ENCODE results near the gene NFATC2. TPM values are rescaled to one million over a fixed set of nuclear protein-coding genes. Genes with fewer than 3 reads are reported as not detected.

The NFATC2 gene
- total and polyA plus RNA-seq, 2 of the 8 experiments (the other 6 are each of a cell fraction or from before 2014, with no cell fraction given), result 0.27 to 0.91 TPM

GRCh38 chr20:51460569-51461265 is 81.8 kb downstream of the NFATC2 start:
- Histone ChIP-seq H4K20me1 (replicated peaks in 1 of 2; ENCODE audit: control insufficient read depth in 1 of 2, insufficient read depth in 2 of 2, low read length in 2 of 2) (no peaks in the 10 kb centered on the region), H2BK120ac (replicated peaks; ENCODE audit: low read depth, low read length) (no peak overlapping the region), H3K9ac (replicated peaks in 1 of 4; ENCODE audit: extremely low read depth in 1 of 4, low read depth in 3 of 4, low read length in 3 of 4) (no peak overlapping the region), H3K4me2 (ENCODE audit: insufficient read depth in 1 of 2, low read depth in 2 of 2, low read length in 2 of 2) (no peak overlapping the region), H2BK12ac (ENCODE audit: low read depth, low read length) (no peak overlapping the region), H2BK20ac (ENCODE audit: low read length) (no peak overlapping the region), H3K4ac (replicated peaks; ENCODE audit: insufficient read length, low read depth, low read length) (no peak overlapping the region), H3K18ac (ENCODE audit: extremely low read depth, low read length) (no peak overlapping the region; the same call in 1 of the 2 replicates), H3K27ac (ENCODE audit: low read depth, low read length) (no peak overlapping the region), H3K23me2 (ENCODE audit: low read depth, low read length) (peaks cover 3% of the 10 kb centered on the region; the same call in 1 of the 2 replicates), H3K9me3 (ENCODE audit: insufficient read depth in 2 of 2, low read depth in 1 of 2, low read length in 1 of 2) (no peaks in the 10 kb centered on the region), H4K91ac (replicated peaks; ENCODE audit: insufficient read length, low read length) (no peak overlapping the region), H3K79me2 (ENCODE audit: control insufficient read depth in 1 of 2, insufficient read depth in 2 of 2, low read length in 2 of 2) (no peaks in the 10 kb centered on the region), H3K14ac (ENCODE audit: insufficient read length) (no peak overlapping the region), H2BK5ac (ENCODE audit: low read depth, low read length) (no peak overlapping the region), H3K79me1 (ENCODE audit: low read depth, low read length) (no peaks in the 10 kb centered on the region), H3K4me1 (replicated peaks in 1 of 4; ENCODE audit: control insufficient read depth in 3 of 4, insufficient read depth in 4 of 4, low read length in 3 of 4) (no peaks in the 10 kb centered on the region), H3K23ac (ENCODE audit: insufficient read length) (no peak overlapping the region), H4K5ac (ENCODE audit: insufficient read length, low read depth, low read length) (no peak overlapping the region), H4K8ac (ENCODE audit: extremely low read depth, insufficient read depth, low read length) (no peak overlapping the region), H2BK15ac (ENCODE audit: low read length) (no peak overlapping the region), H2AK5ac (ENCODE audit: low read depth, low read length) (no peak overlapping the region), H2AFZ (ENCODE audit: low read length) (no peak overlapping the region), H3K27me3 (replicated peaks in 1 of 4; ENCODE audit: control insufficient read depth in 3 of 4, extremely low read depth in 1 of 4, insufficient read depth in 3 of 4, low read length in 3 of 4) (no peaks in the 10 kb centered on the region), H3K36me3 (ENCODE audit: control insufficient read depth in 2 of 4, insufficient read depth in 4 of 4, low read length in 3 of 4) (no peaks in the 10 kb centered on the region), H3K56ac (replicated peaks; ENCODE audit: insufficient read length, low read depth, low read length) (no peak overlapping the region), H3K4me3 (ENCODE audit: extremely low read depth in 1 of 4, insufficient read depth in 2 of 4, low read depth in 3 of 4, low read length in 4 of 4) (no peak overlapping the region)
- no peak for TF ChIP-seq SP4 (IDR thresholded peaks at IDR 0.05; ENCODE audit: low read length)
- TF ChIP-seq TCF12 (IDR thresholded peaks at IDR 0.05; ENCODE audit: low read depth, low read length), result no peak
- TF ChIP-seq RNF2 (IDR thresholded peaks at IDR 0.05; ENCODE audit: borderline replicate concordance, low read depth, low read length, missing control alignments, poor library complexity, severe bottlenecking), result no peak
- no peak for TF ChIP-seq MAFK (IDR thresholded peaks at IDR 0.05; ENCODE audit: low read depth, low read length)
- TF ChIP-seq KDM5A (IDR thresholded peaks at IDR 0.05; ENCODE audit: low read length), result no peak
- TF ChIP-seq CTCF (IDR thresholded peaks at IDR 0.05; ENCODE audit: control extremely low read depth in 1 of 3, insufficient read depth in 1 of 3, low read depth in 1 of 3, low read length in 3 of 3), result no peak
- no peak for TF ChIP-seq KDM4A (IDR thresholded peaks at IDR 0.05; ENCODE audit: low read depth, low read length, severe bottlenecking)
- no peak for TF ChIP-seq EP300 (IDR thresholded peaks at IDR 0.05; ENCODE audit: borderline replicate concordance in 1 of 2, low read depth in 2 of 2, low read length in 2 of 2)
- no peak for TF ChIP-seq CEBPB (IDR thresholded peaks at IDR 0.05; ENCODE audit: low read depth, low read length)
- TF ChIP-seq JUND (IDR thresholded peaks at IDR 0.05; ENCODE audit: low read length), result no peak
- no peak for FAIRE-seq
- ChIA-PET CTCF (ENCODE audit: partially characterized antibody) (interaction anchor here (0.6 to 1.5 kb wide), 7 partner anchors 9 to 471 kb away, joined by 3 read pairs; no protein-coding TSS in a partner anchor), POLR2A (ENCODE audit: partially characterized antibody) (no interaction called here)
- no peak for DNase-seq (ENCODE audit: low read depth in 1 of 2, low spot score in 2 of 2)
- 89% methylated on average over 13 of the region's 13 CpGs; no CpG with 5 or more reads in 1 of the 2 experiments for WGBS, 2 experiments (ENCODE audit: extremely low coverage in 1 of 2, insufficient coverage in 1 of 2, insufficient read length in 1 of 2, insufficient replicate concordance in 2 of 2, low coverage in 1 of 2, low lambda C conversion rate in 2 of 2, missing lambda C conversion rate in 1 of 2)
